ENCODE results near the gene UROC1.

GRCh38 chr3:126486360-126486847 lies 31.2 kb downstream of the UROC1 start:
- TF ChIP-seq POLR2A (IDR thresholded peaks at IDR 0.05) = no peak
- no peak for TF ChIP-seq CTCF (IDR thresholded peaks at IDR 0.05)
- TF ChIP-seq POLR2AphosphoS5 (IDR thresholded peaks at IDR 0.05) = no peak

All from breast epithelium (tissue), 3 donors.